GM23248 (cell line): ENCODE measurements around the gene TSTD2.

Experiments
- EZH2 ChIP-seq: fragments of 200-600 bp; sonication (generic); IDR thresholded peaks from 2 replicates; pipeline ENCODE4 v1.6.1; 2018; ENCODE audit warnings: antibody characterized with exemption, mild to moderate bottlenecking; ENCODE audit not compliant: insufficient read depth, poor library complexity, severe bottlenecking
- EZH2phosphoT487 ChIP-seq: fragments of 200-600 bp; sonication (generic); IDR thresholded peaks from 2 replicates; pipeline ENCODE4 v1.6.1; 2018; ENCODE audit warnings: antibody characterized with exemption, moderate library complexity, mild to moderate bottlenecking, low read depth; ENCODE audit not compliant: insufficient read depth

GRCh38 chr9:97558701-97559101, 74.5 kb downstream of the TSTD2 start:
- TF ChIP-seq EZH2phosphoT487 (no peak), EZH2 (no peak)
